ENCODE results near the gene EXOC6B. TPM values are rescaled to one million over a fixed set of nuclear protein-coding genes. Genes with fewer than 3 reads are reported as not detected.

The EXOC6B gene
- total RNA-seq, 4 donors from 2014 or later = 54.0 to 121 (median 78.7) TPM

DNA sequence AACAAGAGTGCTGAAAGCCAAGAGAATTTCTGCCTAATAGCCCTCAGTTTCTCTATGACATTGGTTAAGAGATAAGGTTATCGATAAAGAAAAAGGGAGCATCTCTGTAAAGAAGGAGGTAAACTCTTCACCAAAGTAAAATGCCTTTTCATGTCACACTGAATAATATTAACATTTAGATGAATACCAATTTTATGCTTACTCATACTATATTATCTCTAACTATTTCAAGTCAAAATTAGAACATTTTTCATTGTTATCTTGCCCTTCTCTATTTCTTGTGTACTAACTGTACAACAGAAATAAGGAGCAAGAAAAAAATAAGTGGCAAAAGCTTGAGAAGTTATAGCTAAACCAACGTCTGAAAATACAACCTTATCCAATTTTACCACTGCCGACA is 127.5 kb downstream of the EXOC6B start:
- Histone ChIP-seq H3K27ac (no peak overlapping the region), H3K4me1 (peaks cover 15% of the 10 kb centered on the region), H3K4me3 (no peak overlapping the region), H3K27me3 (no peaks in the 10 kb centered on the region), H3K9me3 (no peaks in the 10 kb centered on the region), H3K36me3 (no peaks in the 10 kb centered on the region)
- DNase-seq (ENCODE audit: low spot score in 2 of 2) = no peak
- TF ChIP-seq EP300 (IDR thresholded peaks at IDR 0.05) = no peak
- 86% methylated on average over 3 of the region's 3 CpGs for WGBS

GRCh38 chr2:72696559-72696958 is 129.3 kb downstream of the EXOC6B start:
- no peaks in the 10 kb centered on the region for H3K36me3 ChIP-seq
- TF ChIP-seq POLR2A (IDR thresholded peaks at IDR 0.05) (no peak), EP300 (IDR thresholded peaks at IDR 0.05) (no peak), POLR2AphosphoS5 (IDR thresholded peaks at IDR 0.05) (no peak)
- TF ChIP-seq, protein P1, sequence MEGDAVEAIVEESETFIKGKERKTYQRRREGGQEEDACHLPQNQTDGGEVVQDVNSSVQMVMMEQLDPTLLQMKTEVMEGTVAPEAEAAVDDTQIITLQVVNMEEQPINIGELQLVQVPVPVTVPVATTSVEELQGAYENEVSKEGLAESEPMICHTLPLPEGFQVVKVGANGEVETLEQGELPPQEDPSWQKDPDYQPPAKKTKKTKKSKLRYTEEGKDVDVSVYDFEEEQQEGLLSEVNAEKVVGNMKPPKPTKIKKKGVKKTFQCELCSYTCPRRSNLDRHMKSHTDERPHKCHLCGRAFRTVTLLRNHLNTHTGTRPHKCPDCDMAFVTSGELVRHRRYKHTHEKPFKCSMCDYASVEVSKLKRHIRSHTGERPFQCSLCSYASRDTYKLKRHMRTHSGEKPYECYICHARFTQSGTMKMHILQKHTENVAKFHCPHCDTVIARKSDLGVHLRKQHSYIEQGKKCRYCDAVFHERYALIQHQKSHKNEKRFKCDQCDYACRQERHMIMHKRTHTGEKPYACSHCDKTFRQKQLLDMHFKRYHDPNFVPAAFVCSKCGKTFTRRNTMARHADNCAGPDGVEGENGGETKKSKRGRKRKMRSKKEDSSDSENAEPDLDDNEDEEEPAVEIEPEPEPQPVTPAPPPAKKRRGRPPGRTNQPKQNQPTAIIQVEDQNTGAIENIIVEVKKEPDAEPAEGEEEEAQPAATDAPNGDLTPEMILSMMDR (IDR thresholded peaks at IDR 0.05) = no peak
- H3K9me3 ChIP-seq = no peaks in the 10 kb centered on the region
- no peak overlapping the region for H3K27ac ChIP-seq
- H3K27me3 ChIP-seq = no peaks in the 10 kb centered on the region
- H3K4me1 ChIP-seq = peaks cover 15% of the 10 kb centered on the region
- no peak for DNase-seq (ENCODE audit: low spot score in 2 of 2)
- WGBS = 100% methylated on average over 2 of the region's 2 CpGs
- no peak overlapping the region for H3K4me3 ChIP-seq

- Histone ChIP-seq H3K4me1 (peaks cover 15% of the 10 kb centered on the region), H3K9me3 (no peaks in the 10 kb centered on the region), H3K4me3 (no peak overlapping the region), H3K36me3 (no peaks in the 10 kb centered on the region), H3K27me3 (no peaks in the 10 kb centered on the region), H3K27ac (no peak overlapping the region)
- 81% methylated on average over 1 of the region's 1 CpG for WGBS
- DNase-seq (ENCODE audit: low spot score in 2 of 2) = no peak
- TF ChIP-seq POLR2A (IDR thresholded peaks at IDR 0.05) = no peak
- no peak for TF ChIP-seq POLR2AphosphoS5 (IDR thresholded peaks at IDR 0.05)
- TF ChIP-seq EP300 (IDR thresholded peaks at IDR 0.05) = no peak
- TF ChIP-seq, protein P1 (IDR thresholded peaks at IDR 0.05) = no peak
Observed at GRCh38 chr2:72695676-72696075, 130.2 kb downstream of the EXOC6B start.

DNA sequence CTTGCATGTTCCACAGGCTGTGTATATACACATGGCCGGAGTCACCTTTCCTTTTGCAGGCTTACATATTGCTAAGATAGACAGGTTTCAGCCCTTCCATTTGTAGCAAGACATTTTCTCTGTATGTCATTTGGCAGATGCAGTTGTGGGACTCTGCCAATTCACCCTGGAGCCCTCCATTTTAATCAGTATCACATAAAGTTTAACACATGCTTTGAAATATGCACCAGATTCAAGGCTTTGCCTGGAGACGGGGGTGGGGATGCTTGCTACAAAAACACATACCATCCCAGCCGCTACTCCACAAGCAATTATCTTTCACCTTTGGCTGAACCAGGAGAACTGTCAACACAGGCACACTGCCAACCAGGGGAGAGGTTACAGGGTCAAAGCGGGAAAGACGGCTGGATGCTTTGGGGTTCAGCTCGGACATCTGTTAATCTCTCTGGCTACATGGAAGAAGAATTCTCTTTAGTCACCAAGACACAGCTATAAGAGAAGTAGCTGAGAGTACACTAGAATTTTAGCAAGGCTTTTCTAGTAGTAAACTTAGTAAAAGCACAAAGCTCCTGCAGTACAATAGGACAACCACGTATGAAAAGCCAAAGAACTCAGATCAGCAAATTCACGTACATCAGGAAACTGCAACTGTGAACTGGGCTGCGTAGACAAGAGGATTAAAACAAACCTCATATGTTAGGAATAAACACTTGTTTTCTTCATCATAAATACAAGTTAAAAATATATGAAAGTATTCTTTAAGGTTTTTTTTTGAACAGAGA is 130.9 kb downstream of the EXOC6B start:
- TF ChIP-seq, protein P1 (IDR thresholded peaks at IDR 0.05) = no peak
- no peak for TF ChIP-seq POLR2A (IDR thresholded peaks at IDR 0.05)
- TF ChIP-seq POLR2AphosphoS5 (IDR thresholded peaks at IDR 0.05) = no peak
- no peak for TF ChIP-seq EP300 (IDR thresholded peaks at IDR 0.05)
- Histone ChIP-seq H3K9me3 (no peaks in the 10 kb centered on the region), H3K36me3 (no peaks in the 10 kb centered on the region), H3K4me1 (peaks cover 15% of the 10 kb centered on the region), H3K27ac (no peak overlapping the region), H3K27me3 (no peaks in the 10 kb centered on the region), H3K4me3 (no peak overlapping the region)
- WGBS = 39% methylated on average over 9 of the region's 9 CpGs
- no peak for DNase-seq (ENCODE audit: low spot score in 2 of 2)

- H3K36me3 ChIP-seq = no peaks in the 10 kb centered on the region
- no peaks in the 10 kb centered on the region for H3K9me3 ChIP-seq
- peaks cover 11% of the 10 kb centered on the region for H3K4me1 ChIP-seq
- no peak for DNase-seq (ENCODE audit: low spot score in 2 of 2)
- WGBS = 57% methylated on average over 5 of the region's 5 CpGs
- TF ChIP-seq, protein P1 (IDR thresholded peaks at IDR 0.05) = no peak
- TF ChIP-seq EP300 (IDR thresholded peaks at IDR 0.05) (no peak), POLR2AphosphoS5 (IDR thresholded peaks at IDR 0.05) (no peak), POLR2A (IDR thresholded peaks at IDR 0.05) (no peak)
- H3K27me3 ChIP-seq = no peaks in the 10 kb centered on the region
- H3K4me3 ChIP-seq = no peak overlapping the region
- H3K27ac ChIP-seq = no peak overlapping the region
Observed at GRCh38 chr2:72689579-72690195, 136.1 kb downstream of the EXOC6B start.

All from suprapubic skin (tissue), 4 donors.